SHP77 (cell line): ENCODE data around the gene CEP104.

ENCODE experiments used
- DNase-seq, 2 experiments: peaks; one replicate each; lab custom pipeline; 2025; lab: John Stamatoyannopoulos, UW

CEP104 gene

DNA sequence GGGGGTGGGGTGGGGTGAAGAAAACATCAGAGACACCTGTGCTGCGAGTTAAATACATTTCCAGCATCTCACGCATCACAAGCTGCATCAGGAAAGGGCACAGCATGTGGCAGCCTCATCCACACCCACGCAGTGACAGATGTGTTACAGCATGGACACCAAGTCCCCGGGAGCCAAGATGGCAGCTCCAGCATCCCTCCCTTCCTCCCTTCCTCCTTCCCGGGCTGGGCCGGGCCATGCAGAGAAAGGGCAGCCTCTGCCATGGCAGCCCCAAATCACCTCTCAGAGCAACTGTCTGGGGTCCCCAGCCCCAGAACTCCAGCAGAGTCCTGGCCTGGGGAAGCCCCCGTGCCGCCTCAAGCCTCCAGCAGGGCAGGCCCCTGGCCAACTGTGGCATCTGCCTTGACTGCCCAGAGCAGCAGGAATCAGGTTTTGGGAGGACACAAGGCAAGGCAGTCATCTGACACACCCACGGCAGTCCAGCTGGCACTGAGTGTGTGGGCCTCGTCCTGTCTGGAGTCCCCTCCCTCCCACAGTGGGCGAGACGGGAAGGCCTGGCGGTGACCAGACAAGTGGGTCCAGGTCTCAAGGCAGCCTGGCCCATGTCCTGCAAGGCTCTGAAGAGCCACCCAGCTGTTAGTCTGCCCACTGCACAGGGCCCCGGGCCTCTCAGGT is 78.3 kb downstream of the CEP104 start:
- DNase-seq, result no peak

DNA sequence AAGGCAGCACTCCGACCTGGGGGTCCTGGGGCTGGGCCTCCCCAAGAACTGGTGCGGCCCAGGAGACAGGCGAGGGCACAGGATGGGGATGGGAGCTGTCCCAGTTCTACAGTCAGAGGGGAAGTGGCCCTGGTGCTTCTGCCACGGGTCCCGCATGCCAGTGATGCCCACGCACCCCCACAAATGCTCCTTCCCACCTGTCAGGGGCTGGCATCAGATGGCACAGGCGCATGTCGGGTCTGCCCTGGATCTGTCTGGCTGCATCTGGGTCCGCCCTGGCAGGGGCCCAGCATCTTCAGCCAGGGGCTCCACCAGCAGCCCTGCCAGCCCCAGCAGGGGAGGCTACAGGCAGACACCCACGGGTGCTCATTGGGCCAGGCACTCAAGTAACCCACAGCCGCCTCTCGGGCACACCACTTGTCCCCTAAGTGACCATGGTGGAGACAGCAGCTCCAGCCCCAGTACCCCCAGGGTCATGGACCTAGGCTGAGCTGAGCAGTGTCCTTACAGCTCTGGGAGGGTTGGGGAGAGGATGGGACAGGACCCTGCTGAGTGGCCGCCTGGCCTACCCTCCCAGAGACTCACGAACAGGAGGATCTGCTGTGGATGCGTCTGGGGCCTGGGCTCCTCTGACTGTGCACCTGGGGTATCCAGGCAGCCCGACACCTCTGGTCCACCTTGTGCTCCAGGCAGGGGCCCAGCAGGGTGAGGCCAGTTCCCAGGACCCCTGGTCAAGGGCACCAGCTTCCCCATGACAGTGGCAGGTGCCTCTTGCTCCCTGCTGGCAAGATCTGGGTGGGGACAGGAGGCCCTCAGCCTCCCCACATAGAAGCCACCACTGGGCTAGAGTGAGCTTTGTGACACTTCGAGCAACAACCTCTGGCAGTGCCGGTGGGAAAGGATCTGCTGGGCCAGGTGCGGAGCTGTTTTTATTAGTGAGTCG is 79.1 kb downstream of the CEP104 start:
- no peak for DNase-seq

DNA sequence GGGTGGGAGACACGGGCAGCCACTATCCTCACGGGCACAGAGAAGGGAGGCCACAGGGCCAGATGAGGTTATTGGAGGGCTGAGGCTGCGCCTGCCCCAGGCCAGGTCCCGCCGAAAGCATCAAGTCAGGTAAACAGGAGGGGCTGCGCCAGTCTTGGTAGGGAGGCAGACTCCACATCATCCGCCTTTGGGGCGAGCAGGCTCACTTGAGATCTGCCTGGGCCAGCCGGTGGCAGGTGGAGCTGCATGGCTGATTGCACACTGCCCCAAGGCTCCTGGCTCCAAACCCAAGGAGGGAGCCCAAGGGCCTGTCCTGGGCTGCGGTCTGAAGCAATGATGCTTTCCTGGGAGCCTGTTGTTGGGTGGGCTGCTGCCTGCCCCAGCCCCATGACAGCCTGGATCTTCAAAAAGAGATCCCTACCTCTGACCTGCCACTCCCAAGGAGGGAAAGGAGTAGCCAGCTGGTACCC is 79.9 kb downstream of the CEP104 start:
- no peak for DNase-seq

DNA sequence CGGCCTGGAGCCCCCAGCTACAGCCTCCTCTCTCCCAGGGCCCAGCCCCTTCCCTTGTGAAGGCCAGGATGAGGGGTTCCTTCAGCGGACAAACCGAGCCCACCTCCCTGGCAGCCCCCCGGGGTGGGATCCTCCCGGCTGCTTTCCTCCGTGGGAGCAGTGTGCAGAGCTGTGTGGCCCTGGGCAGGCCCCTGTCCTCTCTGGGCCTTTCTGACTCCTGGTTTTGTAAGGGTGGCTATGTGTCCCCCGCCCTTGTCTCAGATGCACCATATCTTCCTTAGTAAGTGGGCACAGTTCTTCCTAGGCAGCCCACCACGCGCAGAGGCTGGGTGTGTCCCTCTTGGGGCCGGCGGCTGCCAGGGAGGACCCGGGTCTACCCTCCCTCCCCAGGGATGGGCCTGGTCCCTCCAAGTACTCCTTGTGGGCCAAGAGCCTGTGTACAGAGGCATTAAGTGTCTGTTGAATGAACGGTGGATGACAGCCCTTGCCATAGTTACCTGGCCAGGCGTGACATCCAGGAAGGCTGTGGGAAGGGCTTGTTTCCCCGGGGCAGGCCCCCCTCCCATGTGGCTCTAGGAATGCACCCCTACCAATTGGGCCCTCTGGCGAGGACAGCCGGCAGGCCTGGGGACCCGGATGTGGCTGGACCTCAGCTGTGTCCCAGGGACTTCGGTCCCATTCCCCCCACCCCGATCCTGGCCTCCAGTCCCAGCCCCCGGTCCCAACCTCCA is 80.6 kb downstream of the CEP104 start:
- no peak for DNase-seq

DNA sequence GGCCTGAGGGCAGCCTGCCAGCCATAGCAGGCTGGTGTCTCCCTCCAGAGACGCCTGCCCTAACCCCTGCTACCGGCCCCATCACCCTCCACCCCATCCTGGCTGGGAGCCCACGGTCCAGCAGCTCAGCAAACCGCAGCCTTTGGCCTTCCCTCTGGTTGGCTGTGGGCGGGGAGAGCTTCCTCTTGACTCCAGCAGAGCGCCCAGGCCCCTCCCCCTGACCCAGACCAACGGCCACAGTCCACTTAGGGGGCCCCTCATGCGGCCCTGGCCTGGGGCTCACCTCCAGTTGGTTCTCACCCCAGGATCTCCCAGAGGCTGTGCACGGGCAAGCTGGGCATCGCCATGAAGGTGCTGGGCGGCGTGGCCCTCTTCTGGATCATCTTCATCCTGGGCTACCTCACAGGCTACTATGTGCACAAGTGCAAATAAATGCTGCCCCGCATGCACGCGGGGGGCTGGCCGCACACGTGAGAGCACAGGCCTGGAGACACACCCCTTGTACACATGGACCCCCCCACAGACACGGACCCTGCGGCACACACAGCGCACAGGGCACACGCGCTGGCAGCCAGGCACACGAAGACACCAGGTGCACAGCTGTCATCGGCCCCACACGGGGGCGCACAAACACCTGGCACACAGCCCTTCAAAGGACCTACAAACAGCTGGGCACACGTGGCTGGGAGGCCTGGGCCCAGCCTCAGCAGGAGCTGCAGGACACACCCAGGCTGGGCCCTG is 81.4 kb downstream of the CEP104 start:
- peak; percentile 77 to 91 for DNase-seq

DNA sequence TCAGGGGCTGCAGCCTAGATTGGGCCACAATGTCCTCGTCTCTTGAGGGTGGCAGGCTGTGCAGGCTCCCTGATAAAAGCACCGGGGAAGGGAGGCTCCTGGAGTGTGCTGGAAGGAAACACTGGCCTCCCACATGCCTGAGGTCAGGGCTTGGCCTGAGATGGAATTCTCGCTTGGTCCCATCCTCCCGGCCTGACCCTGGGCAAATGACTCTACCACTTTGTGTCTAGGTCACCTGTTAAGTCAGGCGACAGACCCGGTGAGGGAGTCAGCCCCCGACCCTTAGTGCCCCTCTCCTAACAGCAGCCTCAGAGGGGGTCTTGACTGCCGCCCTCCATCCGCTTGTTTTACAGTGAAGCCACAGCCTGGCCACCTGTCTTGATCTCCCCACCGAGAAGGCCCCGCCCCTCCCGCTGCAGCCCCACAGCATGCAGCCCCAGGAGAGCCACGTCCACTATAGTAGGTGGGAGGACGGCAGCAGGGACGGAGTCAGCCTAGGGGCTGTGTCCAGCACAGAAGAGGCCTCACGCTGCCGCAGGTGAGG is 82.0 kb downstream of the CEP104 start:
- peak in 1 of 2 experiments; percentile 51 for DNase-seq

DNA sequence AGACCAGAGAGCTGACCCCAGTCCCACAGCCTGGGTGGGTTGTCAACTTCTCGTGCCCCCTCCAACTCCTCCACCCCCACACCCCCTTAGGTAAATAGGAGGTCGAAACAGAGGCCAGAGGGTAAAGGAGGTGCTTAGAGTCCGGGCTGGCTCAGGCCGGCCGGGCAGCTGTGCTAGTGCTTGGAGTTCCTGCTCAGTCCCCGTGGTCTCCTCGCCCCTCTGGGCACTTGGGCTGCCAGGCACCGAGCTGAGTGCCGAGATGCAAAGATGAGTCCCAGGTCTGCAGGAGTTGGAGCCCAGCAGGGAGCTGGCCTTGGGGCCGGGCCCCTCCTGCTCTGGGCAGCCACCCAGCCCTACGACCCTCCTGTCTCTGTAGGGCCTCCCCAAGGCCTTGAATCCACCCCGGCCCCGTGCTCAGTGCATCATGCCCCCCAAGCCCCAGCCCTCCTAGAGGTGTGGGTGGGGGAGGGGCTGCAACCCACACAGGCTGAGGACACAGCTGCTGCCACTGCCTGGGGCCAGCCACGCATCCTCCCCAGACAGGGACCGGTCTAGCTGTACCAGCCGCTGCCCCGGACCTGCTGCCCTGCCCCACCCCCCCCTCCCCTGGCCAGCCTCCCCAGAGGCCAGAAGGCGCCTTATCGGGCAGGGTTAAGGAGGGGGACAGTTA is 82.6 kb downstream of the CEP104 start:
- DNase-seq, result no peak

DNA sequence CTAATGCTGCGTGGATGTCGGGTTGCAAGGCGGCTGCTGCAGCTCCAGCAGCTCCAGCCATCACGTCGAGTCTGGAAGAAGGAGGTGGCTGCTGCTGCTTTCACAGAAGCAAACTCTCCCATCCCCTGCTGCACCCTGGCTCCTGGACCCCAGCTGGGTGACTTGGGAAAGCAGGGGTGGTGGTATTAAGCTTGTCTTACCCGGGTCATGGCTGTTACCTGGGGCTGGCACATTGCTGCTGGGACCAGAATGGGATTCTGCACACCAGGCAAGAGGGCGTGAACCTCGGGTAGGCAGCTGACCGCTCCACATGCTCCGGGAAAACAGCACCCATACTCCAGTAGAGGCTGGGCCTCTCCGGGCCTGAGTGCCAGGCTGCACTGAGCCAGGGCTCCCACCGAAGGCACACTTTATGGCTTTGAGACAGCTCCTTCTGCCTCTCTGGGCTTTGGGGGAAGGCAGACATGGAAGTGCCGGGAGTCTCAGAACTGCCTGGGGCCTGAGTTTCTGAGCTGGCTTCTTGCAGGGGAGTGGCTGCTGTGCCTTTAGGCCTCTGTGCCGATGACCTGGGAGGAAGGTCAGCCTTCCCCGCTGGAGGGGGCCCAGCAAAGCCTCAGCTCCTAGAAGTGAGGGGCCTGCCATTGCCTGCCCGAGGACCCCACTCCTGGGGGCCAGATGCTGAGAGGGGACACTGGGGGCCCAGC is 83.3 kb downstream of the CEP104 start:
- DNase-seq, result no peak

DNA sequence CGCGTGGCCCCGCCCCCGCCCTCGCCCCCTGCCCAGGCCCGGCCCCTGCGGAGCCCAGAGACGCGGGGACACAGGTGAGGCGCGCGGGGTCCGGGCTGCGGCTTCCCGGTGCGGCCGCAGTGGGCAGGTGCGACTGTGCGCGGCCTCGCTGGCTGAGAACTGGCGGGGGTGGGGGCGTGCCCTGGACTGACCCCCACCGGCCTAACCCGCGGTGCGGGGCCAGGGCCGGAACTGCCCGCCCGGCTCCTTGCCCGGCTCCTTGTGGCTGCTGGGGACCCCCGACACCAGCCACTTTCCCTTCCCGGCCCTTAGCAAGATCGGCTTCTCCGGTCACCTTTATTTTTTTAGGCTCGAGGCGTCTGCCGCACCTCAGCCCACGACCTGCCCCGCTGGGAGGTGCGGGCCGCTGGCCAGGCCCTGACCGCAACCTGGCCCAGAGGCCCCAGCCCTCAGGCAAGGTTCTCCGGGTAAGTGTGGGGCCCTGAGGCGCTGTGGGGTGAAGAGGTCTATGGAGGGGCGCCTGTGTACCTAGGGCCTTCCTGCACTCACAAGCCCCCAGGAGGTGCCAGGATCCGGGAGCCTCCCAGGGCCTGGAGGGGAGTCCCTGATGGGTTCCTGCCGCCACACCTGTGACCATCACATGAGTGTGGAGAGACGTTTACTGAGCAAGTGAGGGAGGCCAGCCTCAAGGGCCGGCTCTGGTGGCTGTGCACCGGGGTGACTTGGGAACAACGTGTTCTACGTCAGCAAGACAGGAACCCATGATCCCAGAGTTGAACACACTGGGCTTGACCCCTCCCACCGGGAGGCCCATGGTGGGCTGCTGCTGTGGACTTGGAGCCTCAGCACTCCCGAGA is 84.1 kb downstream of the CEP104 start, which contains the start of gene SMIM1:
Gene SMIM1, plus strand, starts transcription at position 35 of the 857 bp plus-strand sequence. CDS start 2,625 bp downstream, outside the sequence.
- no peak for DNase-seq

DNA sequence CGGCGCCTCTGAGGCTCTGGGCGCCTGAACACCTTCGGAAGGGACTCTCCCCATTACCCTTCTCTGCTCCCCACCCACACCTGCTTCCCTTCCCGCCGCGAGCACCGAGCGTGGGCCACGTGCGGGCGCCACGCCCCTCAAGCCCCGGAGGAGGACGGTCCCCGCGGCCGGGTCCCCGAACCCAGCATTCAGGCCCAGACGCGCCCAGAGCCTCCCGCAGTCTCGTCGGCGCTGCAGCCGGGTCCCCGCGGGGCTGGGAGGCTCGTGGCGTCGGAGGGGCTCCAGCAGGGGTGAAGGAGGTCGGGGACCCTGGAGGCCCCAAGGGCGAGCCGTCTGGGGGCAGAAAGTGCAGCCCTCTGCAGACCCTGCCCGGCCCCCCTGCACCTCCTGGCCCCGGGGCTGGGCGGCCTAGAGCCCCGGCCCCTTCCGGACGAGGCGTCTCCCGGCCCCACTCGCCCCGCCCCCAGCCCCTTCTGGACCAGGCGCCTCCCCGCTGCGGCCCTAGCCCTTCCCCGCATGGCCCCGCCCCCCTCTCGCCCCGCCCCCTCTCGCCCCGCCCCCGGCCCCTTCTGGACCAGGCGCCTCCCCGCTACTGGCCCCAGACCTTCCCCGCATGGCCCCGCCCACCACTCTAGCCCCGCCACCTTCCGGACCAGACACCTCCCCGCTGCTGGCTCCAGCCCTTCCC is 84.8 kb downstream of the CEP104 start:
- DNase-seq, result peak; percentile 71 to 82

DNA sequence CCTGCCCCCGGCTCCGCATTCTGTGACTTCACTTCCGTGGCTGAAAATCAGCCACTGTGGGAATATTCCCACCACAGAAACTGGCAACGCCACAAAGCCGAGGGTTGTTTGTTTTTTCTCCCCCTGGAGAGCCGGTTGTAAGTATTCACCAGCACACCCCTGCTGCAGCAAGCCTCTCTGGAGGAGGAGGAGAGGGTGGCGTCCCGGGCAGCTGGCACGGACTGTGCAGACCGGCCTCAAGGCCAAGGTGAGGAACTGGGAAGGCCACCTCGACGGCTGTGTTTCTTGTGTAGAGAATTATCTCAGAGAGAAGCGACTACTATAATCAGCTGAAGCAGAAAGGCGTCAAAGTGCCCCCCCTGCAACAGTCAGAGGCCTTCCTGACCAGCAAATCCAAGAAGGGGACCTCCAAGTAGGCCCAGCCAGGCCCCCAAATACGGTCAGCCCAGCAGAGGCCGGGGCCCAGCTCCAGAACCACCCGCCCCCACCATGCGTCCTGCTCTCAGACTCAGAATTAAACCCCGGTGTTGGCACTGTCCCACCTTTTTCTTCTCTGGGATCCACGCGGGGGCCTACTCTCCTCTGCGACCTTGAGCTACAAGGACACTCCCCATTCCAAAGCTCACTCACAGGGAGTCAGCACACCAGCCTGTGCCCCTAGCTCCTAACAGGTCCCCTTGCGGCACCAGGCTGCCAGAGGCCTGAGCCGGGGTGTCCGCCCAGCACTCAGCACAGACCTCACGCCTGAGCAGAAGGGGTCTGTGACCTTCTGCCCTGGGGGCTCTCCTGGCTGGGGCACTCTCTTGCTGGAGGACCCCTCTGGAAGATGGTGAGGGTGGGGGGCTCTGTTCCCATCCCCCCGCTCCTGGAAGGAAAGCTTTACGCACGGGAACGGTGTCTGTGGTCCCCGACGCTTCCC is 85.6 kb downstream of the CEP104 start:
- DNase-seq, result peak in 1 of 2 experiments; percentile 30

DNA sequence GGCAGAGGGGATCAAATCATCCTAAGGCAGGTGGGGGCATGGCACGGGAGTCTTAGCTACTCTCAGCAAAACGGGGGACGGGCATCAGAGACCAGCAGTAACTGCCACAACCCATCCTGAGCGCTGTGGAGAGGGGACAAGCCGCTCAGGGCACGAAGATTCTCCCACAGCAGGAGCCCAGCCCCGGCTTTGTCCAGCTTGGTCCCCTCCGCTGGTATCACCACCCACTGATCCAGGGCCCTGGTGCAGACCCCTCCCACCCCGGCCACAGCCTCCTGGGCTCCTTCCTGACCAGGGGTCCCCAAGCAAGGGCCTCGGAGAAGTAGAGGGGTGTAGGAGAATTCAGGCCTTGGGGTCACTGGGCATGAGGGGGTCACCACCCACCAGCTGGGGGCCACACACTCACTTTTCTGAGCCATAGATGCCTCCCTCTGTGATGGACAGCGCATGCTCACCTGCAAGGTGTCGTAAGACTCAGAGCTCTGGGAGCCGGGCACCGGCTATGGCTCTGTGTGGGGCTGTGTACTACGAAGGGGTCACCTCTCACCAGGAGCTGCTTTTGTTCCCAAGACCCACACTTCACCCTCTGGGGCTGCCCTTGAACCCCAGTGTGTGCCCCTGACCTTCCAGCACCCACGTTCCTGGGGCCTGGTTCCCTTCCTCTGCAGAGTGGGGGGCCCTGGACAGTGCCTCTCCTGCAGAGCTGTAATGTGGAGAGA is 86.8 kb downstream of the CEP104 start:
- DNase-seq, result no peak

DNA sequence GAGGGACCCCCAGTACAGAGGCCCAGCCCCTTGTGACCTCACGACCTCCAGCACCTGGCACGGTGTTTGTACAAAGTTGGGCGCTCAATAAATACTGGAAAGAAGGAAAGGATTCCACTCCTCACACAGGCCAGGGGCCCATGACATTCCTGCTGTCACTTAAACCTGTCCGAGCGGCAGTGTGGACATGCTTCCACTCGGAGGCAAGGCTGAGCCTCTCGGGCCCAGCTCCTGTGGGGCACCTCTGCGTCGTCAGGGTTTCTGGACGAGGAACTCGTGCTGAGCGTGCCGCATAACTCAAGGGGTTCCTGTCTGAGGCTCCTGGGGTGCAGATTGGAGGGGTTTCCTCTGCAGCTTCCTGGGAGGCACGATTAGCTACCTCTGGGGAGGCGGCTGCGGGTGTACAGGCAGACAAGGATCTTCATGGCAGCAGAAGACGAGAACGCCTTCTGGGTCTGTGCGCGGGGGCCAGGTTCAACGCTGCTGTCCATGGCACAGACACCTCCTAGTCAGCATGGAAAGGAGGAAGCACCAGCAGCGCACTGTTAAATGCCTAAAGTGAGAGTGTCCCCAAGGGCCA is 88.1 kb downstream of the CEP104 start:
- no peak for DNase-seq

DNA sequence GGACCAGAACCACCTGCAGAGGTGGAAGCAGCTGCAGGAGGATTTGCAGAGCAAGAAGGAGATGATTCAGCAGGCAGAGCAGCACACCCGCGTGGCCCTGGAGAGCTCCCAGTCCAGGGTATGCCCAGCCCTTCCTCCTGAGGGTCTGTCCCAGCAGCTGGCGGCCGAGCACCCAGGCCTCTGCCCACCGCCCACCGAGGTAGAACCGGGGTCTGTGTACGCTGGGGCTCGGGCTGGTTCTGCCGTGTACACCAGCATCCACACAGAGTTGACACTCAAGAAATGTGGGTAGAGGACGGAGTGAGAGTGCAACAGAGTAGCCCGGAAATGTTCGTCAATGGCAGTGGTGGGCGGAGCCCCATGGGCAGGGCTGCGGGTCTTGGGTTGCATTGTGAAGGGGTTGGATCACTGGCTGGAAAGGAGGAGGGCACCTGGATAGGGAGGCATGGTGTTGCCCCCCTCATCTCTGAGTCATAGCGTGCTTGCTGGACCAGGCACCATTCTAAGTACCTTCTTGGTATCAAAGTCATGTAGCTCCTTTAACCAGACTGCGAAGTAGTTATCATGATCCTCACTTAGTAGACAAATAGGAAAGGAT is 89.6 kb downstream of the CEP104 start:
- DNase-seq, result no peak

DNA sequence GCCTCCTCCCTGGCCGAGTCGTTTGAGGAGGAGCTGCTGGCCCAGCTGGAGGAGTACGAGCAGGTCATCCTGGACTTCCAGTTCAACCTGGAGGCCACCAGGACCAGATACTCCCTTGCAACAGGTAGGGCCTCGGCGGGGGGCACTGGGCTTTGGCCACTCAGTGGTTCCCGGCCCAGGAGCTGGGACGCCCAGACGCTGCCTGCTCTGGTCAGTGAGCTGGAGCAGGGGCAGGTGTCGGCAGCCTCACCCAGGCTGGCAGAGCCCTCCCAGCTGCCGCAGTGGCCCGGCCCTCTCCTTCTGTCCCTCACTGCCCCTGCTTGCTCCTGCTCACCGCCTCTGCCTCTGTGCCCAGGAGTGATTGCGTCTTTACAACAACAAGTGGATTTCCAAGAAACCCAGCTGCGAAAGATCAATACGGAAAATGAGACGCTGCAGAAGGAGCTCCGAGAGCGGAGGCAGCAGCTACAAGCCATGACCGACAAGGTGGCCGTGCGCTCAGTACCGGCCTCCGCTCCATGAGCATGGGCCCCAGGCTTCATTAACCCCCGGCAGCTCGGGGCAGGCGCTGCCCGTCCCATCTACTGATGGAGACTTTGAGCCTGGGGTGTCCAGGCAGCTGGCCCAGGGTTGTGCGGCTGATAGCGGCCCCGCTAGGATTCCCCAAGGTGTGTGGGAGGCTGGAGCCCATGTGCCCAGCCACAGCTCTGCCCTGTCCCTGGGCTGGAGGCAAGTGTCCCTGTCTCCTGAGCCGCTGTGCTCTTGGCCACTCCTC is 93.5 kb downstream of the CEP104 start:
- peak in 1 of 2 experiments; percentile 27 for DNase-seq
